GM18873 (cell line): ENCODE data around the gene IL17RD.

ENCODE experiments used
- ATAC-seq: cut with Tn5 transposase; IDR thresholded peaks from one replicate; pipeline ENCODE4 v1.9.1; 2021; ENCODE audit warnings: mild to moderate bottlenecking, moderate library complexity, moderate number of reproducible peaks; ENCODE audit not compliant: unreplicated experiment, low FRiP score

IL17RD gene

GRCh38 chr3:57160076-57160764, 4.9 kb downstream of the IL17RD start:
- ATAC-seq: no peak

DNA sequence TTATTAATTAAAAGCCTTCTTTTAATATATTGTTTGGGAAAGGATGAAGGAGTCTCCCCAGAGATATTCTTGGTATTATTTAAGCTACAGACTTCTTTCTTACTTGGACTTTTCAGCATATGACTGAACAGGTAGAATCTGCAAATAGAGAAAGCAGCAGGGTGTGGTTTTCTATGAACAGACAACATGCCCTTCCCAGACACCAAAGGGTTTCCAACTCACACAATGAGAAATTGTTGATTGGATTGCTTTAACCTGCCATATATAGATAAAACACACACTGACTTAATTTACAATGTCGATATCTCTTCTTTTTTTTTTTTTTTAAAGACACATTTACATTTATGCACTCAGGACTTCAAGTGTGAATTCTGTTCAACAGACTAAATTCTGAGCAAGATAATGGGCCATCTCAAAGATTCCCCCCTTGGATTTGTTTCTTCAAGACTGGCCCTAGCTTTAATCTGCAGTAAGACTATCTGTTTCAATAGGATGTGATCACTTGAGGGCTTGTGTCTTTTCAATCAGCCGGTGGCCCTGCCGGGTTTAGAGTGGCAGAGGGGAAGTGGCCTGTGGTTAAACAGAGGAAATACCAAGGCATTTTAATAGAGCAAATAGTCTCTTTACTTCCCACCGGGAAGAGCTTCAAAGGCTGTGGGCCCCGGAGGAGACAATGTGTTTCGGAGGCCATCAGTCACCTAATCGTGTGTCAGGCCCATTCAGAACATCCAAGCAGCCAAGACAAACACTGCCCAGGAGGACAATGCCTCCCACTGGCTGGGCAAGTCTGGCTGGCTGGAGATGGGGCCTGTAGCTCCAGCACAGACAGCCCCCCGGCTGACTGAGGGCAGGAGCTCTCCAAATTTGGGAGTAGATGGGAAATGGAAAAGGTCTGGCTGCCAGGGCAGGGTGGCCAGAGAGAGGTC, 6.1 kb downstream of the IL17RD start:
- ATAC-seq: no peak

DNA sequence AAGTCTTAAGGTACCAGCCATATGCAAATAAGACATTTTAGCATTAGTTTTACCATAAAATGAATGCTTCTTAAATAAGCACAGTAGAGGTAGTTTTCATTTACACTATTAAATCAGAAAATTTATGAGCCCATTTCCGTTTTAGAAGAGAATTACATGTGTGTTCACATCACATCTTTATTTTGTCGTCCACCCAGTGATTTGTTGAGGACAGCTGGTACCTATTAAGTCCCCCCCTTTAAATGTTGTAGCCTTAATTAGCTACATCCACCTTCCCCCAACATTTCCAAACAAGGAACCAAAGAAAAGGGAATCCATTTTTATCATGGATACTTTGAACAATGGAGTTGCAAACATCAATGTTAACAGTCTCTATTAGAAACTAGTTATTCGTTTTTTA, 6.8 kb downstream of the IL17RD start:
- no peak for ATAC-seq

GRCh38 chr3:57157545-57157944, 7.6 kb downstream of the IL17RD start:
- no peak for ATAC-seq

DNA sequence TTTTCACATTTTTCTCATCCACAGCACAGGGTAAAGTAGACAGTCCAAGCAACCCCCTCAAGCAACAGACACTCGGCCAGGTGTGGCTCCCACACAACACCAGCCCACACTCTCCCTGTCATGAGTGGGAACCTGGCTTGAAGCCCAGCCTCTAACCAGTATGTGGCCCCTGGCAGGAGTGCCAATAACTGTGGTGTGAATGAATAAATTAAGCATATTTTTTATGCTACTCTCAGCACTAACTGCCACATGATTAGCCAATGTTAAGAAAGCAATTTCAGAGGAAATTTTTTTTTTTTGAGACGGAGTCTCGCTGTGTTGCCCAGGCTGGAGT, 9.9 kb downstream of the IL17RD start:
- no peak for ATAC-seq

GRCh38 chr3:57154470-57155309, 10.5 kb downstream of the IL17RD start:
- ATAC-seq: no peak

- no peak for ATAC-seq
These were observed 12.7 kb downstream of the IL17RD start for GRCh38 chr3:57152151-57153143.

GRCh38 chr3:57151749-57152148, 13.4 kb downstream of the IL17RD start:
- ATAC-seq: no peak

DNA sequence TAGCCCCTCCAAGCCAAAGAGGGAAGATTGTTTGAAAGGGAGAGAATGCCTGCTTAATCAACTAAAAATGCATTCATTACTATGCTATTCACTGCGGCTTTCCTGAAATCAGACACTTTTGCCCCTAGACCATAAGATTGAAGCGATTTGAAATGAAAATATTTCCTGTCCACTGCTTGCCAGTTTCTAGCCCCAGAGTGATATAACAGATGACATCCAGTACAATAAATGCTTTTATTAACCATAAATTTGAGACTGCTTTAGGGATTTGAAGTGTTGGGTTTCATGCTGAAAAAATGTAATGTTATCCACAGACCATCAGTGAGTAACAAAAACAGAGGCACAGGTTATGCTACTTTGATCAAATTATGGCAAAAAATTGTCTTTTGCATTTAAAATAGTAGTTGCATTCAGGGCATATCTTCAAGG, 14.1 kb downstream of the IL17RD start:
- ATAC-seq: no peak

DNA sequence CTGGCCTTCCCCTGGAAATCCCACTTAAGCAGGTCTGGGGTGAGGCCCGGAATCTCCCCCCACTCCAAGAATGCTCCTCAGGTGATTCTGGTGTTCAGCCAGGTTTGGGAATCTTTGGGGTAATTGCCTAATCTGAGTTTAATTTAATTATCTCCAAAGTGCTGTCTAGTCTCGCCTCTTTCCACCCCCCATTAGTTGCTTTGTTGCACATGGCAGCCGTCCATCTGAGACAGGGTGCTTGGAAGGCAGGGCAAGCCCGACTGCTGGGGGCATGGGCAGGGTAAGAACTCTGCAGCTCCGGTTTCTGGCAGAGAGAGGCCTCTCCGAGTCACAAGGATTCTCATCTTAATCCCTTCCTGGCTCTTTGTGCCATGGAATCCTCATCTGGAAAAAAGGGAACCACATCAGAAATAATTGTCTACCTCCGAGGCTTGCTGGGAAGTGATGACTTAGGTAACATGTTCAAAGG, 15.0 kb downstream of the IL17RD start:
- ATAC-seq: no peak

DNA sequence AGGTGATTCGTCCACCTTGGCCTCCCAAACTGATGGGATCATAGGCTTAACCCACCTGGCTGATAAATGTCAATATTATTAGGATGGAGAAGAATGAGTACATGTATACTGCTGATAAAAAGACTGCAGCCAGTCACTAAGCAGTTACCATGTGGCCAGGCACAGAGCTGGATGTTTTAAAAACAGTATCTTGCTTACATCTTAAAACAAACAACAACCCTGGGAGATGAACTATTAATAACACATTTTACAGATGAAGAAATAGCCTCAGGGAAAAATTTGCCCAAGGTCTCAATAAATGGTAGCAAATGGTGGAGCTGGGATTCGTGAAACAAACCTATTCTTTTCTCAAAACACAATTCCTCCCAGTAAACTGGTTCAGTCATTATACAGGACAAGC, 18.1 kb downstream of the IL17RD start:
- no peak for ATAC-seq

DNA sequence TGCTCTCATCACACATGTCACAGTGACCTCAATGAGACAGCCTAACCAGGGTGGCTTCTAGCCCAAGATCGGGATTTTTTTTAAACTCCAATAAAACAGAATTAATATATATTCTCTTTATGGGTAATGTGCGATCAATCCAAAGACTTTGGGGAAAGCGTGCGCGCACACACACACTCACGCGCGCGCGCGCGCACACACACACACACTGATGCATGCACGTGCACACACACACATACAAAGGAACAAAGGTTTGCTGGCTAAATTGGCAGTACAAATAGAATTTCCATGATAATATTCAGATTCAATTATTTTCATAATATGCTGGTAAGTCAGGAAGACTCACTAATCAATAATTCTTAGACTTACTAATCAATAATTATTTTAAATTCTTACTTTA, 19.3 kb downstream of the IL17RD start:
- ATAC-seq: no peak

- no peak for ATAC-seq
These were observed 20.2 kb downstream of the IL17RD start for GRCh38 chr3:57144952-57145351.

DNA sequence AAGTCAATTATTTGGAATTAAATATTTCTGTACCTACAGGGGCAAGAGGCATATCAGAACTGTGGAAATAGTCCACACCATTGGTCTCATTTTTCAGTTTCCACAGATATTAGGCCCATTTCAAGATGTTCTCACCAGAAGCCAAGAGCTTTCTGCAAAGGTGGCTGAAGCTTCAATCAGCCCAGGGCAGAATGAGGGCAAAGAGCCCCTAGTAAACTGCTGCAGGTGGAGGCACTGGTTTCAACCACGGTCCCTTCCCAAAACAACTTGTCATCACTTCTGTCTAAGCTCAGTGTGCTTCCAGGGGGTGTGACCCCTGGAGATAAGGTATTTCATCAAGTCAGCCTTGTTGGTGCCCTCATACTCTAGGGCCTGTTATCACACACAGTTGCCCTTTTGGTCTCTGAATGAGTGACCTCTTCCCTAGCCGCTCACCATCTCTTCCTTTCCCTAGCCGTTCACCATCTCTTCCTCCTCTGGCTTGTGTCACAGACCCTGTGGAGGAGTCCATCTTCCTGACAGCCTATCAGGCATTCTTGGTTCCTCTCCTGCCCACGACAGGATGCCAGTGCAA, 21.2 kb downstream of the IL17RD start:
- no peak for ATAC-seq

DNA sequence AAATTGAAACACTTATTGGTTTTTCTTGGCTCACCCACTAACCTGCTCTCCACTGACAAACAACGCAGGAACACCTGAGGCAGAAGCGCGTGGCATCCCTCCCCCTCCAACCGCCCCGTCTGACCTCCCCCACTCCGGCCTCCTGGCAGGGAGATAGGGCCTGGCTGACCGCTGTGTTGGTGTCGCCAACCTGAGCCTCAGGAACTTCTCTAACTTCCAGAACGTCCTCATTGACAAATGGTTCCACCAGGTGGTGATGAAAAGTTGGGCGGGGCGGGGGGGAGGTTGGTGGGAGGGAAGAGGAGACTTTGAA, 22.8 kb downstream of the IL17RD start:
- ATAC-seq: no peak

GRCh38 chr3:57141719-57142410, 23.3 kb downstream of the IL17RD start:
- no peak for ATAC-seq

GRCh38 chr3:57140894-57141293, 24.3 kb downstream of the IL17RD start:
- no peak for ATAC-seq

GRCh38 chr3:57135964-57136719, 29.0 kb downstream of the IL17RD start:
- ATAC-seq: no peak
